IPS DF 19.7 (cell line): ENCODE measurements around the gene ASTN2.

Experiments
- DNase-seq: peaks from one replicate; pipeline ENCODE4 v3.0.0-alpha.2; 2013; ENCODE audit warnings: low read depth, low spot score

The ASTN2 gene

DNA sequence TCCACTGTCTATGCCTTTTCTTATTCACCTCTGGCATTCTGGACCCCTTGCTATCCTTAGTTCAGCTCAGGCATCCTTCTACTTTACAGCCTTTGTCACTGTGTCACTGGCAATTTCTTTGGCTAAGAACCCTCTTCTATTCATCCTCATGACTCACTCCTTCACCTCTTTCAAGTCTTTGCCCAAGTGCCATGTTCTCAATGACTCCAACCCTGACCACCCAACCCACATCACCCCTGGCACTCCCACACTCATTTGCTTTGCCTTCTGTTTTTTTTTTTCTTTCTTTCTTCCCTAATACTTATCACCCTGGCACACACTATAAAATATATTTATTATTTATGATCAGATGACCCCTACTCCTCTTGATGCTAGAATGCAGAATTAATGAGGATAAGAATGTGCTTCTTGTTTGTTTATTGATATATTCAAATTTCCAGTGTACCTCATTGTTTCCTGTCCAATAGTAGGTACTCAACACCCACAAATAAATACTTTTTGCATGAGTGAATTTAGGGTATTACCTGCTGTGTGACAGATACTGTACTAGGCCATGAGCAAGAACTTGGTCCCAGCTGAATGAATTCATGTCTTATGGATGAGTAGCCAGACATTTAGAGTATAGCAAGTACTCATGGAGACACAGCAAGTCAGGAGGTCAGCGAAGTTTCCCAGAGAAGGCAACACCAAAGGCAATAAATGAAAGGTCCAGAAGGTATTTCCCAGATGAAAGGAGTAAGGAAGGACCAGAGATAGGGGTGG is 1025.1 kb downstream of the ASTN2 start:
- no peak for DNase-seq

DNA sequence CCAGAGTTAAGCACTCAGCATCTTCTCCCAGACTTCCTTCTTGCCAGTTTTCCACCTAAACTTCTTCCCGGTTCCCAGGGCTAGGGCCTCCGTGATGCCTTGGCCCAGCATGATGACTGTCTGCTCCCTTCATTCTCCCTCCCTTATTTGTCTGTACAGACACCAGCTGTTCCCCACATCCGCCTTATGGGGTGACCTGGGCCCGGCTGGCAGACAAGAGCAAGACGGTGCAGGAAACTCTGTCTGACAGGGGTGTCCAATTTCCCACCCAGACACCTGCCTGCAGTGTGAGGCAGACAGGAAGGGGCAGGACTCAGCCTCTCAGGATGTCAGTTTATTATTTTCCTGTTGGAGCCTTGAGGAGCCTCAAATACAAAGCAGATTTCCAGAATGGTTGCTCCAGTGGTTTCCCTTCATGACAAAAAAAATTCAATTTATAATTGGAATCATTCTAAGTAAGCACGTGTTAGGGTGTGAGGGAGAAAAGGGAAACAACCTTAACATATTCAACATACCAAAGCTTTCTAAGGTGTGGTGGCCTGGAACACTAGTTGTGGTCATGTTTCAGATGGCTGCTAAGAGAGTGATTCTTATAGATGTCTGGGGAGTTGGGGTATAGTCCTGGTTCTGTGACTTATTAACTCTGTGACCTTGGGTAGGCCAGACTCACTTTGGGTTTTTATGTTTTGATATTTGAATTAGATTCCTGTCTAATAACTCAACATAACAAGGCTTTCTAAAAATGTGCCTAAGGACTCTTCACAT is 1026.7 kb downstream of the ASTN2 start:
- DNase-seq, result no peak

DNA sequence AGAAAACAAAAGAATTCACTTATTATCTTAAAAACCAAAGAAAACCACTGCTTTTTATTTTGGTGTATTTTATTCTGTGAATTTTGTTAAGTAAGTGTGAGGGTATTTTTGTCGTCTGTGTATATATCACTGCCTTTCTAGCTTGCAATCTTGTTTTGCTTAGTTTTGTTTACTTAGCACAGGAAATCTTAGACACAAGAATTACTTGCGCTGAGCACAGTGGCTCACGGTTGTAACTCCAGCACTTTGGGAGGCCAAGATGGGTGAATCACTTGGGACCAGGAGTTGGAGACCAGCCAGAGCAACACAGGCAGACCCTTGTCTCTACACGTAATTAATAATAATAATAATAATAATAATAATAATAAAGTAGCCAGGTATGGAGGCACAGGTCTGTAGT is 1030.9 kb downstream of the ASTN2 start:
- DNase-seq, result no peak

DNA sequence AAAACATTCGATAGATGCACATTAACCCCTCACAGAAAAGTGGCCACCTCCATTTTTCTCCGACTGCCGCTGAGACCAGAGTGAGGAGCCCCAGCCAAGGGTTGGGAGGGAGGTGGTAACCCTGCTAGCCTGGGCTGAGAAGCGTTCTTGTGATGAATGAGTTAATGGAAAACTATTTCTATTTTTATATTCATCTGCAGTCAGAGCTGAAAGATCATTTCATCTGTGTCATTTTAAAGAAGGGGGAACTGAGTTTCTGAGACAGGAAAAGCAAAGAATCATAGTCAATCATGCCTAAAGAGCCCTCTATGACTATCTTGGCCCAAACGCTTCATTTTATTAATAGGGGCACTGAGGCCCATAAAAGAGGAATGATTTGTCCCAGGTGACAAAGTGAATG is 1031.7 kb downstream of the ASTN2 start:
- no peak for DNase-seq

DNA sequence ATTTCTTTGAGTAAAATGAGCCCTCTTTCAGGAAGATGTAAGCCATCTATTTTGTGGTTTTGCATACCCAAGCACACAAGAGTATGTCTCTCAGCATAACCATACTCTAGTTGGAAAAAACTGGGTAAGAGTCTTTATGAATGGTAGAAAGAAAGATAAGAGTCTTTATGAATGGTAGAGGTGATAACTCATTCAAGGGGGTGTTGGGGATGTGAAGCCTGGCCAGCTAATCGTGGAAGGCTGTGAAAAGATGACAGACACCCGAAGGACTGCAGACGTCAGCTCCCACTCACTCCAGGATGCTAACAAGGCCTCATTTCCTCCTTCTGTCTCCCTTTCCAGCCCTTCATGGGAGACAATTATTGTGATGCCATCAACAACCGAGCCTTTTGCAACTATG is 1032.8 kb downstream of the ASTN2 start:
- DNase-seq, result no peak

DNA sequence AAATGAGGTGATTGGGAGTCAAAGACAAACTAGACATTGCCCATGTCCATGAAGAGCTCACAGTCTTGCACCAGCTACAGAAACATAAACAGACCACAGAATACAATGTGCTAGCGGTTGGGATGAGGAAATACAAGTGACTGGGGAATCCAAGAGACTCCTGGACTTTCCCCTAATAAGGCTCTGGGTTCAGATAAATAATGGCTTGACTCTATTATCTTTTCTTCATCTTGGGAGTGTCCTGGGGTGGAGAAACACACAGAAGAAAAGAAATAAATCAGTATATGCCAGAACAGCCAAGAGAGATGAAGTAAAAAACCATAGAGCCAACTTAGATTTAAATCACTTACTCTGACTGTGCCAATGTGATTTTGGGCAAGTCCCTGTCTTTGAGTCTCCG is 1033.5 kb downstream of the ASTN2 start:
- DNase-seq, result no peak

DNA sequence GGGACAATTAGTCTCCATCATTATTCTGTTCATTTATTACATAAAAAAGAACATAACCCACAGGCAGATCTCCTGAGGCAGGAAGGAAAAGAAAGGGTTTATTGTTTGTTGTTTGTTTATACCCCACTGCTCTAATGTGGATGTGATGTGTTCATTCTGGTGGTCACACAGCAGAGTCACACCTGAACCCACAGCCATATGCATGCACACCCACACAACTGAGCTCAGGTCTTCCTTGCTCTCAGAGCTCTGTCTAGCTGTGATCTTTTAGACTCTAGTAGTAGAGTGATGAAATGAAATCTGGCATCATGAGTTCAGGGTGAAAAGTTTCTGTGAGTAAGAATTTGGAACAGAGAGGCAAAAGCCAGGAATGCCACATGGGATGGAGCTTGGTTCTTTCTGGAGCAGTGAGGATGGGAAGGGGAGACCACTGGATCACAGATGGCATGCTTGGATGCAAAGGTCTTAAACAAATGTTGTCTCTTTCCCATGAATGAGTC is 1034.3 kb downstream of the ASTN2 start:
- DNase-seq, result no peak

DNA sequence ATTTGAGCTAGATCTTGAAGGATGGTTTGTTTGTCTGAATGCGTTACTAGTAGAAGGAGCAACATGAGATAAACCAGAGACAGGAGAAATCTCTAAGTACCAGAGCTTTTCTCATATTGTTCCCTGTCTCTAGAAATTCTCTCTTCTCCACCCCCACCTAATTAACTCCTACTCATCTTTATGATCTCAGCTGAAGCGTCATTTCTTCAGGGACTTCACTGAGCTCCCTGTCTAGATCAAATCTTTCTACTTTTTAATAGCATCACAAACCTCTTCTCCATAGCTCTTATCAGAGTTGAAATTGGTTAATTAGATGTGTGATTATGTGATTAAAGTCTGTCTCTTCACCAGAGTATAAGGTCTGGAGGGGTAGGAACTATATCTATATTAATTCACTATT is 1035.0 kb downstream of the ASTN2 start:
- DNase-seq, result no peak

DNA sequence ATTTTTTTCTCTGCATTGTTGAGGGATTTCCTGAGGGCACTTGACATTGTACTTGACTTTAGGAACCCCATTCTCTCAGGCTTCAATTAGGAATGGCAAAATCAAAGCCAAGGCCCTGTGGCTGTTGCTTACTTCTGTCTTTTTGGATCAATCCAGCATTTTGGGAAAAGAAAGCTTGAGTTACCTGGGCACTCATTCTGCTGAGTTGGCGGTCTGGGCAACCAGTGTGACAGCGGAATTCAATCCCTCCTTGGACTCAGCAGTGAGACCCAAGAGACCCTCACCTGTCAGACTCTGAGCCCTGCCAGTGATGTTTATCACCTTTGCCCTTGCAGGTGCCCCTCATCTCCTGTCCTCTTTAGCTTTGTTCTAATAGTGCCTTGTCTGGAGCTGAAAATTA is 1036.0 kb downstream of the ASTN2 start:
- DNase-seq, result no peak

DNA sequence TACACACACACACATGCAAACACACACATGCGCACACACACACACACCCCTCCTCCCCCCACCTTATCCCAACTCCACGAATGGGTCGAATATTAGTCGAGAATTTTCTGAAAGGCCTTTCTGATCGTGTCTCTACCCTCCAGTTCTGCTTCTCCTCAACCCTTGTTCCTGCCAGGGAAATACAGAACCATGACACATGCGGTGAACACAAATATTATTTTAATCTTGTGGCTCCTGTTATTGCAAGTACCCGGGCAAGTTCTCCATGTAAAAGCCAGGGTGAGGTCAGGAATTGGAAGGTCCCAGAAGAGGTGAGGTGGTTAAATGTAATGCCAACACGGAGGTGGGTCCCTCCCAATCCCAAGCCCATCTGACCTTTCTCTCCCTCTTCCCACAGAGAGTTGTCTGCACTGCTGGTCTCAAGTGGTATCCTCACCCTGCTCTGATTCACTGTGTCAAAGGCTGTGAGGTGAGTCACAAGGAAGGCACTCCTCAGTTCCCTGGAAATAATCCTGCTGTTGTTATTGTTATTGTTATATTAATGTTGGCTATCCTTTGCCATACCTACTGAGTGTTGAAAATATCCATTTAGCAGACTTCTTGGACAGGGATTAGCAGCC is 1037.6 kb downstream of the ASTN2 start:
- no peak for DNase-seq
